Stimulated activated CD8-positive, alpha-beta memory T cell treated with anti-CD3 and anti-CD28 coated beads, Interleukin-15, amount 100 ng/mL, for 1 hour (primary cell): ENCODE data around the gene H2AZ1.
"Not testable (repeated sequence)": the region's sequence is repeated elsewhere in the genome, so short reads cannot be mapped to it uniquely, and the experiment has no call there.

Experiments
- DNase-seq: peaks from one replicate; pipeline ENCODE4 v3.0.0-alpha.2; 2020; ENCODE audit warnings: low read depth

H2AZ1 gene

GRCh38 chr4:99949999-99950912 is at the start of gene H2AZ1:
Gene H2AZ1, minus strand, starts transcription at chr4:99950275. Its CDS starts 105 bp downstream, at chr4:99950170.
- peak; percentile 96 for DNase-seq

DNA sequence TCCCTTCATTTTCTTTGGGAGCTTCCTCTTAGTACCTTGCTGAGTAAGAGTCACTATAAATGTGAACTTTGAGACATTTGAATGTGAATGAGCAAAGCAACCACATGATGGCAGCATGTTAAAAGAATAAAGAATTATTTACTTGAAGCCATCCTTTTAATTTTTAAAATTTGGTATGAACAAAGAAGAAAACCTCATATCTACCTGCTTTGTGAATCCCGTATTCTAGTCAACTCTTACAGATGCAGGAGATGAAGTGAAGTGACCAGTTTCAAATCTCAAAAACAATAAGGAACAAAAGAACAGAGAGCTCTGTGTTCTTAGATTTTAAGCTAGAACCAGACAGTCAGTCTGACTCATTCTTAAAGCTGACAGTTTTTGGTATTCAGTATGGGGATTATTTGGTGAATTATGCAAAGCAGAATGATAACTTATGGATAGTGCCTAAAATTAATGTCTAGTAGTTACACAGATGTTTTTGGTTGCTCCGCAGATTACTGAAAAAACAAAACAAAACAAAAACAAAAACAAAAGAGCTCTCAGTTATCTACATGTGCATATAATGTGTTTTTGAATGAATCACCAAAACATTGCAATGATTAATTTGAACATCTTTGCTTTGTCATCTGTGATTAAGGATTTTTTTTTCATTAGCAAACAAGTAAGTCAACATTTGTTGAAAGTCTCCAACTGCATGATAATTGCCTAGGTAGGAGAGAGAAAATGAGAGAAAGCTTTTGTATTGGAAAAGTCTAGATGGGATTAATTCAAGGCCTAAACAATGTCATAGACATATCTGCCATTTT is 48.2 kb upstream of the H2AZ1 start:
- no peak for DNase-seq

DNA sequence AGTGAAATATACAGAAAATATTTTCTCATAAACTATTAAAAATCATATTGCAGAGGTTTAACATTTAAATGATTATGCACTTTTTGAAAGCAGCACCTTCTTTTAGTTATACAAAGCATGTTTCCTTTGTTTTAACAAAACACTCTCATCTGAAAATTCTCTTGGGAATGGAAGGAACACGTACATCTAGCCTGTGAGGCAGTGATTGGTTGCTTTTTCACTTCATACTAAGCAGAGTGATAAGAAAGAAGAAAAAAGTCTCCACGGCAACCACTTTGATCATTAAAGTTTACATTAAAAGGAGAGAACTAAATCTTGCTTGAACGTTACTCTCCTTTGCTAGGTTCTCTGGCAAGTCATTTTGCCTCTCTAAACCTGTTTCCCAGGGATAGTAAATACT is 41.7 kb upstream of the H2AZ1 start:
- no peak for DNase-seq

GRCh38 chr4:99987681-99988080 is 37.6 kb upstream of the H2AZ1 start:
- no peak for DNase-seq

DNA sequence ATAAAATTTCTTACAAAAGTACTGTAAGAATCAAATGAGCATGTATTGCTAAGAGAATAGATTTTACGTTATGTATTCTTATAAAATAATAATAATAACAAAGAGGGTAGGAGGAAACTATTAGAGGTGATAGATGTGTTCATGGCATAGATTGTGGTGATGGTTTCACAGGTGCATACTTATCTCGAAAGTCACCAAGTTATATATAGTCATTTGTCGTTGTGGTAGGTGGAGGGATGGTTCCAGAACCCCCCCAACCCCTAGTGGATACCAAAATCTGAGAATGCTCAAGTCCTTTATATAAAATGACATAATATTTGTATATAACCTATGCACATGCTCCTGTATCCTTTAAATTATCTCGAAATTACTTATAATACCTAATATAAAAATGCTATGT is 36.7 kb upstream of the H2AZ1 start:
- no peak for DNase-seq

- DNase-seq, result no peak
Measured at GRCh38 chr4:99983289-99983943, 33.3 kb upstream of the H2AZ1 start.

- no peak for DNase-seq
Measured at GRCh38 chr4:99979872-99980271, 29.8 kb upstream of the H2AZ1 start.

- DNase-seq, result no peak
Measured at GRCh38 chr4:99971453-99972111, 21.5 kb upstream of the H2AZ1 start.

DNA sequence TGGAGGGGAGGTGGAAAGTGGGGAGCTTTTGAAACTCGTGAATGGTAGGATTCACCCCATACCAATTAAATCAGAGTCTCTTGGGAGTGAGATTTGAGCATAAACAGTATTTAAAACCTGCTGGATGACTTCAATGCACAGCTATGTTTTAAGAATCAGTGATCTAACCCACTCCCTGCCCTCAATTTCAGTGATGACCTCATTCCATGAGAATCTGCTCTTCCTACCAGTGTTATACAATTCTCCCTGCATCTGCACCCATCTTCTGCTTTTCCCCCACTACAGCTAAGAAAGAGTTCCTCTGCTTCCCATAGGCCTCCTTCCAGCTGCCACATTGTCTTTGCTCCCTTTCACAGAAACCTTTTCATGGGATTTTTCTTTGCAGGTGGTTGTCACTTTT is 18.3 kb upstream of the H2AZ1 start:
- DNase-seq, result no peak

GRCh38 chr4:99966692-99967091 is 16.6 kb upstream of the H2AZ1 start:
- no peak for DNase-seq

GRCh38 chr4:99965674-99966350 is 15.7 kb upstream of the H2AZ1 start:
- DNase-seq, result no peak

- DNase-seq, result no peak
Measured at GRCh38 chr4:99965173-99965572, 15.1 kb upstream of the H2AZ1 start.

GRCh38 chr4:99961711-99962110 is 11.6 kb upstream of the H2AZ1 start:
- DNase-seq, result no peak

- DNase-seq, result no peak
Measured at GRCh38 chr4:99960648-99961047, 10.6 kb upstream of the H2AZ1 start.

GRCh38 chr4:99958207-99958606 is 8.1 kb upstream of the H2AZ1 start:
- DNase-seq, result not testable (repeated sequence)

GRCh38 chr4:99950913-99951254 is 809 bp upstream of the H2AZ1 start:
- no peak for DNase-seq

- DNase-seq, result peak; percentile 72
Measured at GRCh38 chr4:99949034-99949998, 759 bp downstream of the H2AZ1 start.

- no peak for DNase-seq
Measured at GRCh38 chr4:99947608-99948007, 2.5 kb downstream of the H2AZ1 start.

DNA sequence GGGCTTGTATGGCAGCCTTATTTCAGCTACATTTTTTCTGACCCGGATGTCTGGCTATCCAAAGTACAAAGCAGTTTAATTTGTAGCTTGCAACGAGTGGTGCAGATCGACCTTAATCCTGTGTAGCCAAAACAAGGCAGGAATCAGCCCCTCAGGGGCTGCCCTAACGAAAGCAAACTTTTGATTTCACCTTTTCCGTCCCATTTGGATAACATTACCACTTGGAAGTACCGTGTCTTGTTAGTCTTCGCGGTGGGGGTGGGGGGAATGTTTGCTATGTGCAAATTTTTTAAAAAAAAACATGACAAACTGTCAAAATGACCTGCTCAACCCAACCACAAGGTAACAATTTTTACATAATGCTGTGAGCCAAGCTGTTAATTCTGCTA is 2.9 kb downstream of the H2AZ1 start:
- no peak for DNase-seq
